Cardiac fibroblast (primary cell): ENCODE data around the gene NUTM2D.
A peak's percentile ranks its signal among the peaks of the same experiment; 100 is the strongest.
"Not testable (repeated sequence)": the region's sequence is repeated elsewhere in the genome, so short reads cannot be mapped to it uniquely, and the experiment has no call there.

Experiments used
- DNase-seq, 2 donors: peaks; one replicate each; pipeline versions ENCODE4 v3.0.0 to v3.0.0-alpha.2; 2010; ENCODE audit warnings: low read depth in 2 of 2
- H3K4me3 ChIP-seq, 2 donors: replicated peaks in 1 of 2; 1 replicate in 1 of 2; 2 replicates in 1 of 2; pipeline ENCODE4 v1.5.1; 2011; ENCODE audit warnings: low read depth in 2 of 2, low read length in 2 of 2, mild to moderate bottlenecking in 2 of 2, moderate library complexity in 1 of 2
- CTCF ChIP-seq: IDR thresholded peaks from one replicate; pipeline ENCODE4 v1.5.1; 2011; ENCODE audit warnings: low read depth, mild to moderate bottlenecking, low read length, inconsistent platforms

Gene NUTM2D

GRCh38 chr10:87342711-87343258 lies 14.8 kb upstream of the NUTM2D start:
- peak overlapping the region; percentile 46 to 50 for H3K4me3 ChIP-seq
- peak; percentile 59 to 81 for DNase-seq
- peak; percentile 5 for TF ChIP-seq CTCF

- H3K4me3 ChIP-seq, DNase-seq: not testable (repeated sequence)
Observed at GRCh38 chr10:87345743-87346142, 11.8 kb upstream of the NUTM2D start.

- not testable (repeated sequence) for DNase-seq, H3K4me3 ChIP-seq
Observed at GRCh38 chr10:87350161-87350560, 7.4 kb upstream of the NUTM2D start.

GRCh38 chr10:87352825-87353224 lies 4.7 kb upstream of the NUTM2D start:
- DNase-seq, H3K4me3 ChIP-seq: not testable (repeated sequence)

GRCh38 chr10:87355110-87355509 lies 2.4 kb upstream of the NUTM2D start:
- H3K4me3 ChIP-seq, DNase-seq: not testable (repeated sequence)

- H3K4me3 ChIP-seq, DNase-seq: not testable (repeated sequence)
Observed at GRCh38 chr10:87358159-87358558, 615 bp downstream of the NUTM2D start.

GRCh38 chr10:87369514-87370112 lies 12.1 kb downstream of the NUTM2D start:
- DNase-seq, H3K4me3 ChIP-seq: not testable (repeated sequence)

GRCh38 chr10:87374091-87374490 lies 16.5 kb downstream of the NUTM2D start:
- peak; percentile 5 to 43 for DNase-seq
- not testable (repeated sequence) for H3K4me3 ChIP-seq

GRCh38 chr10:87379115-87379514 lies 21.6 kb downstream of the NUTM2D start:
- not testable (repeated sequence) for DNase-seq

GRCh38 chr10:87383149-87383857 lies 25.8 kb downstream of the NUTM2D start:
- DNase-seq: peak; percentile 12 to 69

More at GRCh38 chr10:87379115-87379514, 21.6 kb downstream of the NUTM2D start:
- H3K4me3 ChIP-seq: not testable (repeated sequence)

GRCh38 chr10:87384283-87384682 lies 26.7 kb downstream of the NUTM2D start:
- not testable (repeated sequence) for H3K4me3 ChIP-seq, DNase-seq

More at GRCh38 chr10:87383149-87383857, 25.8 kb downstream of the NUTM2D start:
- not testable (repeated sequence) for H3K4me3 ChIP-seq

- DNase-seq, H3K4me3 ChIP-seq: not testable (repeated sequence)
Observed at GRCh38 chr10:87385762-87386360, 28.3 kb downstream of the NUTM2D start.

- H3K4me3 ChIP-seq, DNase-seq: not testable (repeated sequence)
Observed at GRCh38 chr10:87391360-87391759, 33.8 kb downstream of the NUTM2D start.

GRCh38 chr10:87396206-87396605 lies 38.7 kb downstream of the NUTM2D start:
- peak in 1 of 2 donors; percentile 33 for DNase-seq
- not testable (repeated sequence) for H3K4me3 ChIP-seq

- not testable (repeated sequence) for H3K4me3 ChIP-seq, DNase-seq
Observed at GRCh38 chr10:87398436-87398835, 40.9 kb downstream of the NUTM2D start.

GRCh38 chr10:87407516-87408467 lies 50.2 kb downstream of the NUTM2D start:
- H3K4me3 ChIP-seq, DNase-seq: not testable (repeated sequence)
